Measurements from ENCODE around the gene MMP15.

Gene MMP15

GRCh38 chr16:58018803-58019202, 6.8 kb upstream of the MMP15 start:
- DNase-seq = no peak

- no peak for DNase-seq
Measured at GRCh38 chr16:58019866-58020538, 5.6 kb upstream of the MMP15 start.

GRCh38 chr16:58020628-58021521, 4.7 kb upstream of the MMP15 start:
- DNase-seq = peak in 39 of 56 donors; percentile 10 to 81 (median 42)

GRCh38 chr16:58021661-58022551, 3.6 kb upstream of the MMP15 start:
- DNase-seq = no peak

- peak in 41 of 56 donors; percentile 12 to 76 (median 42) for DNase-seq
Measured at GRCh38 chr16:58022601-58023371, 2.8 kb upstream of the MMP15 start.

- no peak for DNase-seq
Measured at GRCh38 chr16:58024486-58025350, 836 bp upstream of the MMP15 start.

- DNase-seq = peak in 16 of 56 donors; percentile 13 to 66 (median 47)
Measured at GRCh38 chr16:58026139-58026704, 668 bp downstream of the MMP15 start.

GRCh38 chr16:58026705-58027160, 1.2 kb downstream of the MMP15 start:
- peak in 1 of 56 donors; percentile 16 for DNase-seq

- peak in 1 of 56 donors; percentile 20 for DNase-seq
Measured at GRCh38 chr16:58027161-58027915, 1.8 kb downstream of the MMP15 start.

- no peak for DNase-seq
Measured at GRCh38 chr16:58027916-58028455, 2.4 kb downstream of the MMP15 start.

- no peak for DNase-seq
Measured at GRCh38 chr16:58028541-58029070, 3.1 kb downstream of the MMP15 start.

- no peak for DNase-seq
Measured at GRCh38 chr16:58029410-58029809, 3.9 kb downstream of the MMP15 start.

GRCh38 chr16:58030136-58030840, 4.7 kb downstream of the MMP15 start:
- DNase-seq = no peak

- no peak for DNase-seq
Measured at GRCh38 chr16:58031016-58031800, 5.7 kb downstream of the MMP15 start.

GRCh38 chr16:58032710-58033293, 7.2 kb downstream of the MMP15 start:
- DNase-seq = peak in 44 of 56 donors; percentile 10 to 78 (median 47)
